Thyroid gland (tissue), 4 donors: Measurements from ENCODE around the gene PSMA4. TPM values are rescaled to one million over a fixed set of nuclear protein-coding genes. Genes with fewer than 3 reads are reported as not detected.
"Not testable (repeated sequence)": the region's sequence is repeated elsewhere in the genome, so short reads cannot be mapped to it uniquely, and the experiment has no call there.

ENCODE experiments used
- DNase-seq, 2 donors: peaks; one replicate each; pipeline ENCODE4 v3.0.0-alpha.2; 2019
- H3K27ac ChIP-seq, 3 donors: fragments of 200-600 bp; sonication (generic); 1 replicate in 2 of 3; 2 replicates in 1 of 3; pipeline ENCODE4 v1.5.1; 2016 to 2019; ENCODE audit warnings: mild to moderate bottlenecking in 1 of 3, moderate library complexity in 1 of 3
- H3K27me3 ChIP-seq: fragments of 200-600 bp; sonication (generic); one replicate; pipeline ENCODE4 v1.5.1; 2019
- H3K36me3 ChIP-seq, 2 donors: fragments of 200-600 bp; sonication (generic); one replicate each; pipeline ENCODE4 v1.5.1; 2016 to 2019
- H3K4me1 ChIP-seq, 2 donors: fragments of 200-600 bp; sonication (generic); one replicate each; pipeline ENCODE4 v1.5.1; 2017 to 2019
- H3K4me3 ChIP-seq, 3 donors: fragments of 200-600 bp; sonication (generic); replicated peaks in 1 of 3; 1 replicate in 2 of 3; 2 replicates in 1 of 3; pipeline ENCODE4 v1.5.1; 2016; ENCODE audit warnings: mild to moderate bottlenecking in 1 of 3
- H3K9me3 ChIP-seq: fragments of 200-600 bp; sonication (generic); one replicate; pipeline ENCODE4 v1.5.1; 2017
- POLR2A ChIP-seq, 2 donors: fragments of 450-650 bp; IDR thresholded peaks; one replicate each; pipeline ENCODE4 v1.6.1; 2017; ENCODE audit warnings: antibody characterized with exemption in 2 of 2, mild to moderate bottlenecking in 2 of 2, moderate library complexity in 1 of 2
- whole genome bisulfite sequencing, 2 donors: methylation state at CpG; one replicate each; pipeline ENCODE4 v1.1.5; 2017; 5-methylcytosine and 5-hydroxymethylcytosine counted together
- intact Hi-C: fragments of 100-400 bp; cut with DNase I; formaldehyde crosslinking; loops from one replicate; pipeline ENCODE4 v1.15.1; 2023
- total RNA-seq, 4 donors: library from RNA; depleted of rRNA; stranded (reverse); fragments of >200 nt; gene quantifications; one replicate each; pipeline ENCODE4 v1.2.3, GENCODE V29; 2016
- TF ChIP-seq, protein P1 (sequence below), 6 experiments: fragments of 200-600 bp in 3 of 6; fragments of 450-650 bp in 3 of 6; sonication (generic) in 3 of 6; IDR thresholded peaks; one replicate each; pipeline ENCODE4 v1.5.1; 2016 to 2019; ENCODE audit warnings: antibody characterized with exemption in 6 of 6, mild to moderate bottlenecking in 2 of 6, inconsistent platforms in 1 of 6, moderate library complexity in 1 of 6

PSMA4 gene
- total RNA-seq, 4 donors from 2014 or later, result 123 to 185 (median 149) TPM

DNA sequence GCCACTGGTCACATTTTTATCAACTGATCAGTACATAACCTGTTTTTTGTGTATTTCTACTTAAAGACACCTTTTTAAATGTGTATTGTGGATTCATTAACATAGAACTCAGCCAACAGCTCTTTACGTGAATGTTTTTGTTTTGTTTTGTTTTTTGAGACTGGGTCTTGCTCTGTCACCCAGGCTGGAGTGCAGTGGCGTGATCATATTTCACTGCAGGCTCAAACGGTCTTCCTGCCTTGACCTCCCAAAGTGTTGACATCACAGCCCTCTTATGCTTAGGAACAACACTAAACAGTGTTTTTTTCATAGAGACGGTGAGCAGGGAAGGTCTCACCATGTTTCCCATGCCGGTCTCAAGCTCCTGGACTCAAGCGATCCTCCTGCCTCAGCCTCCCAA lies 9.9 kb downstream of the PSMA4 start:
- H3K36me3 ChIP-seq, result peaks cover 40 to 51% of the 10 kb centered on the region in 2 donors
- TF ChIP-seq POLR2A (IDR thresholded peaks at IDR 0.05), result no peak
- TF ChIP-seq, protein P1, sequence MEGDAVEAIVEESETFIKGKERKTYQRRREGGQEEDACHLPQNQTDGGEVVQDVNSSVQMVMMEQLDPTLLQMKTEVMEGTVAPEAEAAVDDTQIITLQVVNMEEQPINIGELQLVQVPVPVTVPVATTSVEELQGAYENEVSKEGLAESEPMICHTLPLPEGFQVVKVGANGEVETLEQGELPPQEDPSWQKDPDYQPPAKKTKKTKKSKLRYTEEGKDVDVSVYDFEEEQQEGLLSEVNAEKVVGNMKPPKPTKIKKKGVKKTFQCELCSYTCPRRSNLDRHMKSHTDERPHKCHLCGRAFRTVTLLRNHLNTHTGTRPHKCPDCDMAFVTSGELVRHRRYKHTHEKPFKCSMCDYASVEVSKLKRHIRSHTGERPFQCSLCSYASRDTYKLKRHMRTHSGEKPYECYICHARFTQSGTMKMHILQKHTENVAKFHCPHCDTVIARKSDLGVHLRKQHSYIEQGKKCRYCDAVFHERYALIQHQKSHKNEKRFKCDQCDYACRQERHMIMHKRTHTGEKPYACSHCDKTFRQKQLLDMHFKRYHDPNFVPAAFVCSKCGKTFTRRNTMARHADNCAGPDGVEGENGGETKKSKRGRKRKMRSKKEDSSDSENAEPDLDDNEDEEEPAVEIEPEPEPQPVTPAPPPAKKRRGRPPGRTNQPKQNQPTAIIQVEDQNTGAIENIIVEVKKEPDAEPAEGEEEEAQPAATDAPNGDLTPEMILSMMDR (IDR thresholded peaks at IDR 0.05), result no peak
- DNase-seq, result no peak
- 81 to 85% methylated on average over 6 of the region's 6 CpGs for WGBS, 2 donors
- no peak overlapping the region for H3K27ac ChIP-seq
- intact Hi-C loops, result no loop called here
- H3K9me3 ChIP-seq, result no peaks in the 10 kb centered on the region
- no peaks in the 10 kb centered on the region for H3K4me1 ChIP-seq
- no peak overlapping the region for H3K4me3 ChIP-seq
- no peaks in the 10 kb centered on the region for H3K27me3 ChIP-seq

DNA sequence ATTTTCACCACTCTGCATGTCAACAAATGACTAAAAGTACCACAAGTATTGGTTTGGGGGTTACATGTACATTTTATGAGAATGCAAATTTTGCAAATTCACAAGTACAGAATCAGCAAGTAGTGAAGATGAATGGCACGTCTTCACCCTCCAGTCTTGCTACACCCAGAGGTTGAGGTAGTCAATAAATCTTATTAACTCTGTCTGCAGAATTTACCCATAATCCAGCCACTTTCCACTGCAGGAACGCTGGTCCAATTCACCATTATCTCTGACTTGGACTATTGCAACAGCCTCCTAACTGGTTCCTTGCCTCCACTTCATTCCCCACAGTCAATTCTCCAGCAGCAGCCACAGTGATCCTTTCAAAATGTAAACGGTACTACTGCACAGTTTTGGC lies 10.6 kb downstream of the PSMA4 start:
- peaks cover 34 to 44% of the 10 kb centered on the region in 2 donors for H3K36me3 ChIP-seq
- no peaks in the 10 kb centered on the region for H3K27me3 ChIP-seq
- H3K4me3 ChIP-seq, result no peak overlapping the region
- H3K4me1 ChIP-seq, result no peaks in the 10 kb centered on the region
- DNase-seq, result no peak
- 80 to 87% methylated on average over 3 of the region's 3 CpGs for WGBS, 2 donors
- no peaks in the 10 kb centered on the region for H3K9me3 ChIP-seq
- intact Hi-C loops, result no loop called here
- no peak overlapping the region for H3K27ac ChIP-seq
- TF ChIP-seq, protein P1 (IDR thresholded peaks at IDR 0.05), result no peak
- TF ChIP-seq POLR2A (IDR thresholded peaks at IDR 0.05), result no peak

DNA sequence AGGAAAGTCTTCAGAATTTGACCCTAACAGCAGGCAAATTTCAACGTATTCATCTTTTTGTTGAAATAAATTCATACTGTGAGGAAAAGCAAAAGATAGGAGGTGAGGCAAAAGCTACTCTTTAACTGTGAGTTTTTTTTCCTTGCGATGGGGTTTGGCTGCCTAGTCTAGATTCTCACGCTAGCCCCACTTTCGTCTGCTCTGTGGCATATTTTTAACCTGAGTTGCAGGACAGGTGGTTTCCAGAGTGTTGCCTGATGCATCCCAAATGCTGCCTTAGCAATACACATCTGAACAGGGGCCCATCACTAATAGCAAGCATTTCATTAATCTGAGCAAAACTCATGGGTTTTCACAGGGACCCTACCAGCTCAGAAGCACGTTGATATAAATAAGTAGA lies 11.7 kb downstream of the PSMA4 start:
- no peaks in the 10 kb centered on the region for H3K27me3 ChIP-seq
- no peak overlapping the region for H3K4me3 ChIP-seq
- H3K9me3 ChIP-seq, result no peaks in the 10 kb centered on the region
- intact Hi-C loops, result no loop called here
- DNase-seq, result no peak
- peaks cover 24 to 34% of the 10 kb centered on the region in 2 donors for H3K36me3 ChIP-seq
- TF ChIP-seq POLR2A (IDR thresholded peaks at IDR 0.05), result no peak
- TF ChIP-seq, protein P1 (IDR thresholded peaks at IDR 0.05), result no peak
- no peak overlapping the region for H3K27ac ChIP-seq
- WGBS, 2 donors, result 86 to 90% methylated on average over 5 of the region's 5 CpGs
- no peaks in the 10 kb centered on the region for H3K4me1 ChIP-seq

DNA sequence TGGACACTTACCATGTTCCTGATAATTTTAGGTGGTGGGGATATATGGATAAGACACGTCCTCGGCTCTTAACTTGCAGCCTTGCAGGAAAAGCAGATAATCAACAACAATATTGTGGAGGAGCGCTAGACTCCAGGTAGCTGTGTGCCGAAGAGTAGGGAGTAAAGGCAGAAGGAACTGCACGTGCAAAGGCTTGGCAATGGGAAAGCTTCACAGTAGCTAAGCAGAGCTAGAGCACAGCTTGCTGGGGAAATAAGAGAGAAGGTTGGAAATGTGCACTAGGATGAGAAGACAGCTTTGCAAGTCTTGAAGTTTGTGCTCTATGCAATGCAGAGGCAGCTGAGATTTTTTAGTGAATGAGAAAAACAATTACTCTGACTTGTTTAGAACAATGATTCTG lies 12.4 kb downstream of the PSMA4 start:
- TF ChIP-seq, protein P1 (IDR thresholded peaks at IDR 0.05), result no peak
- no peak for TF ChIP-seq POLR2A (IDR thresholded peaks at IDR 0.05)
- Histone ChIP-seq H3K9me3 (no peaks in the 10 kb centered on the region), H3K4me1 (no peaks in the 10 kb centered on the region), H3K4me3 (no peak overlapping the region), H3K27ac (no peak overlapping the region), H3K36me3 (peaks cover 17 to 27% of the 10 kb centered on the region in 2 donors), H3K27me3 (no peaks in the 10 kb centered on the region)
- intact Hi-C loops, result no loop called here
- WGBS, 2 donors, result 65 to 76% methylated on average over 5 of the region's 5 CpGs
- no peak for DNase-seq

DNA sequence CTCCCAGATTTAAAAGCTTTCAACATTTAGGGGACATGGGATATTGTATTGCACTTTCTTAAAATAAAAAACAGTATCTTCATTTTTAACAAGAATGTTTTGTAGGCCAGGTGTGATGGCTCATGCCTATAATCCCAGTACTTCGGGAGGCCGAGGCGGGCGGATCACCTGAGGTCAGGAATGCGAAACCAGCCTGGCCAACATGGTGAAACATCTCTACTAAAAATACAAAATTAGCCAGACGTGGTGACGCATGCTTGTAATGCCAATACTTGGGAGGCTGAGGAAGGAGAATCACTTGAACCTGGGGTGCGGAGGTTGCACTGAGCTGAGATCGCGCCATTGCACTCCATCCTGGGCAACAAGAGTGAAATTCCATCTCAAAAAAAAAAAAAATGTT lies 20.0 kb downstream of the PSMA4 start:
- H3K27me3 ChIP-seq, result not testable (repeated sequence)

DNA sequence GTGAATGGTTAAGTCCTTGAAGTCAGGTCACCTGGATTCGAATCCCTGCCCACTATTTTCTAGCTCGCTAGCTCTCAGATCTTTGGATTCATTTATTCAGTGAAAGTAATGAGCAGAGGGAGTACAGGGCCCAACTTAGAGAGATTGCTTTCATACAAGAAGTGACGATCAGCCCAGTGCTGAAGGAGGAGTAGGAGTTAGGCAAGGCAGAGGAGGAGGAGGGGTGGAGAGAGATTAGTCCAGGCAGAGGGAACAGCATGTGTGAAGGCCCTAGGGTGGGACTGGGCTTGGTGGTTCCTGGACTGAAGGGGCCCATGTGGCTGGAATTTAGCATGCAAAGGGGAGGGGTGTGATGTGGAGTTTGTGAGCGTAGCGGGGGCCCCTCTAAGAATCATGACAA lies 21.2 kb downstream of the PSMA4 start:
- H3K4me3 ChIP-seq, result no peak overlapping the region
- 84 to 90% methylated on average over 5 of the region's 5 CpGs for WGBS, 2 donors
- intact Hi-C loops, result no loop called here
- H3K4me1 ChIP-seq, result peaks cover 6 to 7% of the 10 kb centered on the region in 2 donors
- DNase-seq, result no peak
- no peak overlapping the region for H3K27ac ChIP-seq
- TF ChIP-seq POLR2A (IDR thresholded peaks at IDR 0.05), result no peak
- TF ChIP-seq, protein P1 (IDR thresholded peaks at IDR 0.05), result no peak
- peaks cover 4% of the 10 kb centered on the region for H3K27me3 ChIP-seq
- H3K36me3 ChIP-seq, result no peaks in the 10 kb centered on the region
- H3K9me3 ChIP-seq, result no peaks in the 10 kb centered on the region

More for the DNA sequence above, 20.0 kb downstream of the PSMA4 start:
- DNase-seq, H3K27ac ChIP-seq, H3K4me1 ChIP-seq, H3K9me3 ChIP-seq, intact Hi-C loops, H3K4me3 ChIP-seq, H3K36me3 ChIP-seq: not testable (repeated sequence)
- WGBS, 2 donors, result 92% methylated on average over 10 of the region's 10 CpGs
